KMS-11 (cell line): ENCODE results near the gene SUPT5H.

ENCODE experiments used
- H2AFZ ChIP-seq: fragments of 200-600 bp; sonication (generic); 2 replicates; pipeline ENCODE4 v1.6.1; 2016; ENCODE audit warnings: antibody characterized with exemption, mixed run types, low read depth
- H3K27ac ChIP-seq: fragments of 200-600 bp; sonication (generic); 2 replicates; pipeline ENCODE4 v1.6.1; 2016; ENCODE audit warnings: mild to moderate bottlenecking, mixed run types
- H3K27me3 ChIP-seq: fragments of 200-600 bp; sonication (generic); 2 replicates; pipeline ENCODE4 v1.6.1; 2017; ENCODE audit warnings: mild to moderate bottlenecking, low read depth, mixed run types, moderate library complexity; ENCODE audit not compliant: insufficient read depth
- H3K36me3 ChIP-seq: fragments of 200-600 bp; sonication (generic); 2 replicates; pipeline ENCODE4 v1.6.1; 2017; ENCODE audit warnings: mild to moderate bottlenecking, mixed run types; ENCODE audit not compliant: insufficient read depth
- H3K4me1 ChIP-seq: fragments of 200-600 bp; sonication (generic); 2 replicates; pipeline ENCODE4 v1.6.1; 2016; ENCODE audit warnings: mild to moderate bottlenecking, low read depth, mixed run types; ENCODE audit not compliant: poor library complexity, severe bottlenecking
- H3K4me2 ChIP-seq: fragments of 200-600 bp; sonication (generic); 2 replicates; pipeline ENCODE4 v1.7.0; 2016; ENCODE audit warnings: mild to moderate bottlenecking, mixed run types
- H3K4me3 ChIP-seq: fragments of 200-600 bp; sonication (generic); IDR thresholded peaks from 2 replicates; pipeline ENCODE4 v1.6.1; 2017; ENCODE audit warnings: low read depth, low read length, mixed read lengths; ENCODE audit not compliant: insufficient read depth
- H3K79me2 ChIP-seq: fragments of 200-600 bp; sonication (generic); 2 replicates; pipeline ENCODE4 v1.6.1; 2016; ENCODE audit warnings: low read depth, mixed run types; ENCODE audit not compliant: insufficient read depth
- H3K9ac ChIP-seq: fragments of 200-600 bp; sonication (generic); 2 replicates; pipeline ENCODE4 v1.6.1; 2016; ENCODE audit warnings: mild to moderate bottlenecking, mixed run types
- H4K20me1 ChIP-seq: fragments of 200-600 bp; sonication (generic); 2 replicates; pipeline ENCODE4 v1.6.1; 2016; ENCODE audit warnings: mild to moderate bottlenecking, mixed run types; ENCODE audit not compliant: insufficient read depth
- CTCF ChIP-seq: fragments of 200-600 bp; sonication (generic); conservative IDR thresholded peaks from 2 replicates; pipeline ENCODE4 v1.6.1; 2017; ENCODE audit warnings: low read depth, mild to moderate bottlenecking, antibody characterized with exemption, low read length, moderate library complexity, mixed read lengths

The SUPT5H gene

DNA sequence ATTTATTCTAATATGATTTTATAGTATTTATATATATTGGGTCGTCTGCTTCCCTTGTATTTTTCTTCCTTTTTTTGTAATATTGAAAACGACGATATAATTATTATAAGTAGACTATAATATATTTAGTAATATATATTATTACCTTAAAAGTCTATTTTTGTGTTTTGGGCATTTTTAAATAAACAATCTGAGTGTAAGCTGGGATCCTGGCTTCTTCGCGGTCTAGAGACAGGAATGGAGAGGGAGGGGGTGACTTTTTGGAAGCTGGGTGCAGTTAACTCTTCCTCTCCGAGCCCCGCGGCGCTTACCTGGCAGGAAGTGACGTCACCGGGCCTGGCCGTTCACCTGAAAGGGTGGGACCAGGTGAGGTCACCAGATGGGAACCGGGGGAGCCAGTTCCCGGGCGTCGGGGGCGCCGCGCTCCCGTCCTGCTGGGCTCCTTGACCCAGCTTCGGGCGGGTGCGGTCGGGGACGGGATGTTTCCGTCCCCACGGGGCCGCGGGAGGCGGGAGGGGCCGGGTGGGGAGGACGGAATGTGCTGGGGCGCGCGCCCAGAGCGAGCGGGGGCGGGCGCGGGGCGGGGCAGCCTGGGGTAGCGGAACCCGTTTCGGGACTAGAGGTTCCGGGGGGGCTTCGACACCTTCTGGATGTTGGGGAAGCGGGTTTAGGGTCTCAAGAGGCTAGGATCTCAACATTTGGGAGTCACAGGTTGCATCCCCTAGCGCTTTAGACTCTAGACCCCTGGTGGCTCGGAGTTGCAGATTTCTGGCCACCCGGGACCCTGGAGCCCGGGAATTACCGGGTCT is 36.0 kb upstream of the SUPT5H start:
- H3K79me2 ChIP-seq = peaks cover 24% of the 10 kb centered on the region
- peak overlapping the region; percentile 61 for H3K27ac ChIP-seq
- H3K36me3 ChIP-seq = no peaks in the 10 kb centered on the region
- peak overlapping the region; percentile 71 for H3K4me2 ChIP-seq
- peak overlapping the region; percentile 80 for H3K9ac ChIP-seq
- no peaks in the 10 kb centered on the region for H3K27me3 ChIP-seq
- TF ChIP-seq CTCF = no peak
- H3K4me1 ChIP-seq = peaks cover 41% of the 10 kb centered on the region
- peak overlapping the region; percentile 68 for H2AFZ ChIP-seq
- no peak overlapping the region for H3K4me3 ChIP-seq
- no peaks in the 10 kb centered on the region for H4K20me1 ChIP-seq

- H2AFZ ChIP-seq = peak overlapping the region; percentile 68
- no peaks in the 10 kb centered on the region for H3K27me3 ChIP-seq
- H3K9ac ChIP-seq = peak overlapping the region; percentile 80
- peak overlapping the region; percentile 71 for H3K4me2 ChIP-seq
- H3K4me1 ChIP-seq = peaks cover 33% of the 10 kb centered on the region
- H3K27ac ChIP-seq = peak overlapping the region; percentile 61
- H4K20me1 ChIP-seq = no peaks in the 10 kb centered on the region
- H3K4me3 ChIP-seq = no peak overlapping the region
- peaks cover 24% of the 10 kb centered on the region for H3K79me2 ChIP-seq
- H3K36me3 ChIP-seq = no peaks in the 10 kb centered on the region
- no peak for TF ChIP-seq CTCF
Observed at GRCh38 chr19:39410017-39410830, 35.2 kb upstream of the SUPT5H start.

DNA sequence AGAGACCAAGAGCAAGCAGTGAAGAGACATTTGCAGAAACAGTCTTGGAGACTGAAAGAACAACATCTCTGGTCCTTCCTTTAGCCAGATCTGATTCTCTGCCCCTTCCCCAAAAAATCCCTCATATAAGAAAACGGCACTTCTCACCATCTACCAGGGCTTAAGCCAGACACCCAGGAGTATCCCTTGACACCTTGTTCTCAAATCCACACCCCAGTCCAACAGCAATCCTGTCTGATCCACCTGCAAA is 34.6 kb upstream of the SUPT5H start:
- Histone ChIP-seq H3K27me3 (no peaks in the 10 kb centered on the region), H3K4me3 (no peak overlapping the region), H3K36me3 (no peaks in the 10 kb centered on the region), H3K79me2 (peaks cover 24% of the 10 kb centered on the region), H4K20me1 (no peaks in the 10 kb centered on the region), H3K4me1 (peaks cover 27% of the 10 kb centered on the region), H2AFZ (no peak overlapping the region), H3K27ac (peak overlapping the region; percentile 61; the same call in 1 of the 2 replicates), H3K4me2 (peak overlapping the region; percentile 71), H3K9ac (no peak overlapping the region)
- no peak for TF ChIP-seq CTCF

DNA sequence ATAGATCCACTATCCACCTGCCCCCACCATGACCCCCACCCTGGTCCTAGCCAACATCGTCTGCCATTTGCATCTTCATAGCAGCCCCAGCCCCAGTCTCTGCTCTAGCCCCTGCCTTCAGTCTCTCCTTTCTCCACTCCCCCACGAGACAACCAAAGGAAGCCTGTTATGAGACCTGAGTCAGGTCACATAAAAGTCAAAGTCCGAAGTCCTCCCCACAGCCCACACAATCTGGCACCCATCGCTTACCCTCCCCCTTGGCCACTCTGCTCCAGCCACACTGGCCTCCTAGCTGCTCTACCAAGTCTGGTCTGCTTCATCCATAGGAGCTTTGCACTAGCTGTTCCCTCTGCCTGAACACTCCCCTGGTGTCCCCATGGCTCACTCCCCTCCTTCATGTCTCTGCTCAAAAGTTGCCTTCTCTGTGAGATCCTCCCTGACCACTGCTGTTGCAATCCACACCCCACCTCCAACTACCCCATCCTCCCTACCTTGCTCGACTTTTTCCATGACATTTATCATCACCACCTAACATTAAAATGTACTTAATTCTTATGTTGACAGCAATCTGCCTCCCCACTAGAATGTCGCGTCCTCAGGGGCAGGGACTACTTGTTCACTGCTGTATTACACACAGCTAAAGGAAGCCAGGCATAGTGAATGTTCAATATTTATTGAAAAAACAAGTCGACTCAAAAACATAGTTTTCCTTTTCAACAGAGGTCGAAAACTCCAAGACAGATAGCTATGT is 34.1 kb upstream of the SUPT5H start:
- Histone ChIP-seq H3K9ac (no peak overlapping the region), H3K4me2 (peak overlapping the region; percentile 71), H2AFZ (no peak overlapping the region; the same call in 1 of the 2 replicates), H3K79me2 (peaks cover 24% of the 10 kb centered on the region), H3K27me3 (no peaks in the 10 kb centered on the region), H3K27ac (peak overlapping the region; percentile 61; the same call in 1 of the 2 replicates), H3K4me1 (peaks cover 25% of the 10 kb centered on the region), H3K4me3 (no peak overlapping the region), H4K20me1 (no peaks in the 10 kb centered on the region), H3K36me3 (no peaks in the 10 kb centered on the region)
- TF ChIP-seq CTCF = no peak
